Measurements from ENCODE around the gene BICC1. TPM values are rescaled to one million over a fixed set of nuclear protein-coding genes. Genes with fewer than 3 reads are reported as not detected.

Gene BICC1
- total and polyA plus RNA-seq, 2 donors (not counting 3 experiments of a cell fraction or from before 2014, with no cell fraction given) = 0.06 to 0.29 TPM

GRCh38 chr10:58724781-58725180, 212.1 kb downstream of the BICC1 start:
- H3K4me3 ChIP-seq (replicated peaks in 1 of 3; ENCODE audit: insufficient read depth in 1 of 3, low read depth in 1 of 3, low read length in 3 of 3) = no peak overlapping the region
- H2AFZ ChIP-seq (ENCODE audit: low read depth, low read length) = no peak overlapping the region
- no peak for FAIRE-seq
- no peak overlapping the region for H3K4me2 ChIP-seq (ENCODE audit: insufficient read depth, low read length)
- ChIA-PET POLR2A (no interaction called here), CTCF (no interaction called here)
- TF ChIP-seq POLR2A (IDR thresholded peaks at IDR 0.05; ENCODE audit: low read depth, low read length) (no peak), GATA2 (IDR thresholded peaks at IDR 0.05; ENCODE audit: insufficient read depth, insufficient read length, low read depth, low read length) (no peak), MYC (IDR thresholded peaks at IDR 0.05; ENCODE audit: low read depth, low read length) (no peak), FOS (IDR thresholded peaks at IDR 0.05; ENCODE audit: borderline replicate concordance, insufficient read depth, low read length) (no peak), EZH2 (IDR thresholded peaks at IDR 0.05; ENCODE audit: borderline replicate concordance, low read depth, low read length, severe bottlenecking) (no peak), MAX (IDR thresholded peaks at IDR 0.05; ENCODE audit: insufficient read depth, insufficient read length) (no peak), POLR2AphosphoS5 (IDR thresholded peaks at IDR 0.05; ENCODE audit: insufficient read depth, low read depth, low read length) (no peak), CTCF (IDR thresholded peaks at IDR 0.05; ENCODE audit: extremely low read depth in 1 of 2, insufficient read depth in 1 of 2, low read depth in 1 of 2, low read length in 2 of 2) (no peak), JUN (IDR thresholded peaks at IDR 0.05; ENCODE audit: borderline replicate concordance, insufficient read depth, insufficient read length, low read depth) (no peak)
- intact Hi-C loops (cut with micrococcal nuclease) (no loop called here), dilution Hi-C loops (cut with MboI; ENCODE audit: extremely low pct_ligation_motif_present, low sequenced_read_pairs) (no loop called here)
- H3K27ac ChIP-seq (ENCODE audit: insufficient read depth, low read depth, low read length) = no peak overlapping the region
- no peaks in the 10 kb centered on the region for H3K79me2 ChIP-seq (ENCODE audit: control insufficient read depth, insufficient read depth, low read length)
- DNase-seq (ENCODE audit: low read depth, low spot score) = no peak
- no peak overlapping the region for H3K9ac ChIP-seq (replicated peaks; ENCODE audit: extremely low read depth, insufficient read depth, low read length)
- H3K4me1 ChIP-seq (ENCODE audit: control insufficient read depth, extremely low read depth, insufficient read depth, low read length) = no peaks in the 10 kb centered on the region
- no peaks in the 10 kb centered on the region for H3K9me1 ChIP-seq (replicated peaks; ENCODE audit: control insufficient read depth, extremely low read depth, insufficient read depth, low read length)
- H4K20me1 ChIP-seq (replicated peaks; ENCODE audit: control insufficient read depth, extremely low read depth, insufficient read depth, low read length) = no peaks in the 10 kb centered on the region
- no TSS peak for BruUV-seq (replicated peaks)
- H3K36me3 ChIP-seq (ENCODE audit: control insufficient read depth in 2 of 2, extremely low read depth in 1 of 2, insufficient read depth in 2 of 2, low read length in 2 of 2) = no peaks in the 10 kb centered on the region
- H3K27me3 ChIP-seq (ENCODE audit: control insufficient read depth in 2 of 2, insufficient read depth in 2 of 2, low read length in 2 of 2) = no peaks in the 10 kb centered on the region
- H3K9me3 ChIP-seq (replicated peaks; ENCODE audit: control insufficient read depth, insufficient read depth, low read length) = no peaks in the 10 kb centered on the region
